ENCODE data around the gene PSMD2.
A peak's percentile ranks its signal among the peaks of the same experiment; 100 is the strongest.

GRCh38 chr3:184250167-184250828 is 48.7 kb upstream of the PSMD2 start:
- TF ChIP-seq EP300 (IDR thresholded peaks at IDR 0.05): no peak
- TF ChIP-seq CTCF (IDR thresholded peaks at IDR 0.05): peak; percentile 42 to 93 (median 86)

Measured in sigmoid colon (tissue), 4 donors.